HG02798 (cell line): ENCODE data around the gene DHX9.

Source experiments
- ATAC-seq: cut with Tn5 transposase; IDR thresholded peaks from one replicate; pipeline ENCODE4 v1.9.1; 2021; ENCODE audit warnings: mild to moderate bottlenecking; ENCODE audit not compliant: unreplicated experiment, poor library complexity

DHX9 gene

GRCh38 chr1:182835806-182836205 is 3.3 kb upstream of the DHX9 start:
- no peak for ATAC-seq

GRCh38 chr1:182841368-182841988 is 2.3 kb downstream of the DHX9 start:
- ATAC-seq, result no peak

- ATAC-seq, result no peak
Measured at GRCh38 chr1:182842265-182842664, 3.1 kb downstream of the DHX9 start.

GRCh38 chr1:182845379-182845778 is 6.2 kb downstream of the DHX9 start:
- no peak for ATAC-seq

- no peak for ATAC-seq
Measured at GRCh38 chr1:182845894-182846293, 6.7 kb downstream of the DHX9 start.

- ATAC-seq, result no peak
Measured at GRCh38 chr1:182847105-182847504, 8.0 kb downstream of the DHX9 start.

- no peak for ATAC-seq
Measured at GRCh38 chr1:182848736-182849135, 9.6 kb downstream of the DHX9 start.

GRCh38 chr1:182850319-182850718 is 11.2 kb downstream of the DHX9 start:
- no peak for ATAC-seq

GRCh38 chr1:182851825-182852224 is 12.7 kb downstream of the DHX9 start:
- no peak for ATAC-seq

- ATAC-seq, result no peak
Measured at GRCh38 chr1:182855911-182856310, 16.8 kb downstream of the DHX9 start.

GRCh38 chr1:182857212-182857611 is 18.1 kb downstream of the DHX9 start:
- no peak for ATAC-seq

- ATAC-seq, result no peak
Measured at GRCh38 chr1:182860658-182861057, 21.5 kb downstream of the DHX9 start.

- no peak for ATAC-seq
Measured at GRCh38 chr1:182861994-182862393, 22.8 kb downstream of the DHX9 start.

GRCh38 chr1:182862827-182863226 is 23.7 kb downstream of the DHX9 start:
- no peak for ATAC-seq

GRCh38 chr1:182863940-182864339 is 24.8 kb downstream of the DHX9 start:
- ATAC-seq, result no peak

- no peak for ATAC-seq
Measured at GRCh38 chr1:182867861-182868260, 28.7 kb downstream of the DHX9 start.

- no peak for ATAC-seq
Measured at GRCh38 chr1:182869241-182869666, 30.1 kb downstream of the DHX9 start.

- ATAC-seq, result no peak
Measured at GRCh38 chr1:182872881-182873280, 33.7 kb downstream of the DHX9 start.

GRCh38 chr1:182875889-182876288 is 36.7 kb downstream of the DHX9 start:
- ATAC-seq, result no peak

GRCh38 chr1:182877331-182877730 is 38.2 kb downstream of the DHX9 start:
- no peak for ATAC-seq

GRCh38 chr1:182877842-182878241 is 38.7 kb downstream of the DHX9 start:
- ATAC-seq, result no peak

GRCh38 chr1:182884872-182885271 is 45.7 kb downstream of the DHX9 start:
- no peak for ATAC-seq

- ATAC-seq, result no peak
Measured at GRCh38 chr1:182885591-182885990, 46.4 kb downstream of the DHX9 start.
